ENCODE results near the gene TGFBR3. TPM values are rescaled to one million over a fixed set of nuclear protein-coding genes. Genes with fewer than 3 reads are reported as not detected.

Gene TGFBR3
- total and polyA plus RNA-seq, 2 of the 13 experiments (the other 11 are each of a cell fraction or from before 2014, with no cell fraction given) = 76.5 to 195 TPM

- CTCF ChIA-PET (ENCODE audit: low intra/inter-chr PET ratio, low total read pairs) = no interaction called here
- no peak overlapping the region for H3K27ac ChIP-seq (ENCODE audit: extremely low read length, insufficient read depth, low read length)
- H3K79me2 ChIP-seq (ENCODE audit: insufficient read depth, low read length) = peaks cover 92% of the 10 kb centered on the region
- peaks cover 16 to 63% of the 10 kb centered on the region in 2 experiments for H3K36me3 ChIP-seq (replicated peaks in 1 of 2; ENCODE audit: control insufficient read depth in 1 of 2, insufficient read depth in 2 of 2, low read length in 2 of 2)
- H4K20me1 ChIP-seq (ENCODE audit: insufficient read depth, low read length) = peaks cover 28% of the 10 kb centered on the region
- 38% methylated on average over 1 of the region's 1 CpG for WGBS (ENCODE audit: low lambda C conversion rate)
- DNase-seq (ENCODE audit: low spot score) = no peak
- no peaks in the 10 kb centered on the region for H3K27me3 ChIP-seq (ENCODE audit: control insufficient read depth in 1 of 2, insufficient read depth in 2 of 2, low read length in 2 of 2)
- intact Hi-C loops (cut with micrococcal nuclease; ENCODE audit: unreplicated experiment) (no loop called here), in situ Hi-C loops (cut with HindIII; ENCODE audit: extremely low pct_ligation_motif_present, low pct_unique_long_range_greater_than_20kb) (no loop called here)
- H3K9ac ChIP-seq (ENCODE audit: insufficient read depth, low read depth, low read length) = no peak overlapping the region
- POLR2A ChIA-PET = no interaction called here
- peaks cover 22% of the 10 kb centered on the region for H3K4me1 ChIP-seq (ENCODE audit: insufficient read depth, low read length)
- TF ChIP-seq EHMT2 (IDR thresholded peaks at IDR 0.05; ENCODE audit: borderline replicate concordance, low read depth, low read length) (no peak), SAFB2 (CRISPR knock-in tag; IDR thresholded peaks at IDR 0.05; ENCODE audit: borderline replicate concordance, low read depth) (no peak), MAX (IDR thresholded peaks at IDR 0.05) (no peak), KDM1A (CRISPR knock-in tag; IDR thresholded peaks at IDR 0.05) (no peak), PAX8 (CRISPR knock-in tag; IDR thresholded peaks at IDR 0.05; ENCODE audit: borderline replicate concordance) (no peak), ZNF550 (CRISPR knock-in tag; IDR thresholded peaks at IDR 0.05; ENCODE audit: borderline replicate concordance) (no peak), CEBPZ (IDR thresholded peaks at IDR 0.05; ENCODE audit: low read length) (no peak), ZNF253 (CRISPR knock-in tag; IDR thresholded peaks at IDR 0.05; ENCODE audit: borderline replicate concordance) (no peak), GABPB1 (CRISPR knock-in tag; IDR thresholded peaks at IDR 0.05) (no peak)
- TF ChIP-seq, protein P1, sequence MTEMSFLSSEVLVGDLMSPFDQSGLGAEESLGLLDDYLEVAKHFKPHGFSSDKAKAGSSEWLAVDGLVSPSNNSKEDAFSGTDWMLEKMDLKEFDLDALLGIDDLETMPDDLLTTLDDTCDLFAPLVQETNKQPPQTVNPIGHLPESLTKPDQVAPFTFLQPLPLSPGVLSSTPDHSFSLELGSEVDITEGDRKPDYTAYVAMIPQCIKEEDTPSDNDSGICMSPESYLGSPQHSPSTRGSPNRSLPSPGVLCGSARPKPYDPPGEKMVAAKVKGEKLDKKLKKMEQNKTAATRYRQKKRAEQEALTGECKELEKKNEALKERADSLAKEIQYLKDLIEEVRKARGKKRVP (CRISPR knock-in tag; IDR thresholded peaks at IDR 0.05) = no peak
- BruUV-seq (replicated peaks) = no TSS peak
- H3K4me3 ChIP-seq (replicated peaks in 1 of 3; ENCODE audit: insufficient read depth in 1 of 3, low read depth in 2 of 3, low read length in 3 of 3) = no peak overlapping the region
- H2AFZ ChIP-seq (ENCODE audit: low read length) = no peak overlapping the region
- H3K9me3 ChIP-seq (ENCODE audit: low read length) = no peaks in the 10 kb centered on the region
- no peak for FAIRE-seq
- no peak for ATAC-seq
- H3K4me2 ChIP-seq (ENCODE audit: low read depth, low read length) = no peak overlapping the region
These were observed 29.0 kb downstream of the TGFBR3 start for GRCh38 chr1:91856996-91857395.
